ENCODE measurements around the gene TTLL5.
"Not testable (repeated sequence)": the region's sequence is repeated elsewhere in the genome, so short reads cannot be mapped to it uniquely, and the experiment has no call there.

The TTLL5 gene

GRCh38 chr14:75845136-75845804 lies 184.2 kb downstream of the TTLL5 start:
- no peak overlapping the region for H3K27ac ChIP-seq (ENCODE audit: low read depth, low read length)

GRCh38 chr14:75846694-75847093 lies 185.6 kb downstream of the TTLL5 start:
- H3K4me3 ChIP-seq (ENCODE audit: insufficient read depth, low read length, poor library complexity, severe bottlenecking); H2AFZ ChIP-seq (ENCODE audit: low read depth, low read length, severe bottlenecking); H3K4me2 ChIP-seq (ENCODE audit: low read depth, low read length, poor library complexity, severe bottlenecking); H3F3A ChIP-seq (ENCODE audit: insufficient read depth); H3K9me3 ChIP-seq (ENCODE audit: insufficient read depth, low read length); H3K9me2 ChIP-seq (replicated peaks; ENCODE audit: insufficient read depth, low read length); H4K20me1 ChIP-seq (ENCODE audit: low read depth, low read length); H3K9ac ChIP-seq (ENCODE audit: low read length); H3K79me2 ChIP-seq (ENCODE audit: insufficient read depth, low read length); H3K27me3 ChIP-seq (ENCODE audit: low read length); H3K36me3 ChIP-seq (ENCODE audit: low read length); H3K27ac ChIP-seq (ENCODE audit: low read depth, low read length): not testable (repeated sequence)

More at GRCh38 chr14:75845136-75845804, 184.2 kb downstream of the TTLL5 start:
- H2AFZ ChIP-seq (ENCODE audit: low read depth, low read length, severe bottlenecking), result no peak overlapping the region
- no peaks in the 10 kb centered on the region for H3F3A ChIP-seq (ENCODE audit: insufficient read depth)
- H3K4me2 ChIP-seq (ENCODE audit: low read depth, low read length, poor library complexity, severe bottlenecking), result no peak overlapping the region
- TF ChIP-seq EZH2phosphoT487 (conservative IDR thresholded peaks at IDR 0.05; ENCODE audit: low read length), result no peak
- TF ChIP-seq CTCF (IDR thresholded peaks at IDR 0.05; ENCODE audit: insufficient read depth, low read length, poor library complexity, severe bottlenecking), result no peak
- H3K79me2 ChIP-seq (ENCODE audit: insufficient read depth, low read length), result no peaks in the 10 kb centered on the region
- no peaks in the 10 kb centered on the region for H3K9me2 ChIP-seq (replicated peaks; ENCODE audit: insufficient read depth, low read length)
- no peak overlapping the region for H3K4me3 ChIP-seq (ENCODE audit: insufficient read depth, low read length, poor library complexity, severe bottlenecking)
- H4K20me1 ChIP-seq (ENCODE audit: low read depth, low read length), result no peaks in the 10 kb centered on the region
- H3K9ac ChIP-seq (ENCODE audit: low read length), result no peak overlapping the region
- H3K36me3 ChIP-seq (ENCODE audit: low read length), result no peaks in the 10 kb centered on the region
- no peaks in the 10 kb centered on the region for H3K27me3 ChIP-seq (ENCODE audit: low read length)
- H3K9me3 ChIP-seq (ENCODE audit: insufficient read depth, low read length), result no peaks in the 10 kb centered on the region

- Histone ChIP-seq H3K27ac (ENCODE audit: low read depth, low read length) (no peak overlapping the region), H3K27me3 (ENCODE audit: low read length) (no peaks in the 10 kb centered on the region), H3K4me3 (ENCODE audit: insufficient read depth, low read length, poor library complexity, severe bottlenecking) (no peak overlapping the region), H3K4me2 (ENCODE audit: low read depth, low read length, poor library complexity, severe bottlenecking) (no peak overlapping the region), H2AFZ (ENCODE audit: low read depth, low read length, severe bottlenecking) (no peak overlapping the region), H3F3A (ENCODE audit: insufficient read depth) (no peaks in the 10 kb centered on the region), H3K36me3 (ENCODE audit: low read length) (no peaks in the 10 kb centered on the region), H3K9me2 (replicated peaks; ENCODE audit: insufficient read depth, low read length) (no peaks in the 10 kb centered on the region), H4K20me1 (ENCODE audit: low read depth, low read length) (no peaks in the 10 kb centered on the region), H3K9me3 (ENCODE audit: insufficient read depth, low read length) (no peaks in the 10 kb centered on the region), H3K79me2 (ENCODE audit: insufficient read depth, low read length) (no peaks in the 10 kb centered on the region), H3K9ac (ENCODE audit: low read length) (no peak overlapping the region)
- TF ChIP-seq CTCF (IDR thresholded peaks at IDR 0.05; ENCODE audit: insufficient read depth, low read length, poor library complexity, severe bottlenecking) (no peak), EZH2phosphoT487 (conservative IDR thresholded peaks at IDR 0.05; ENCODE audit: low read length) (no peak)
Observed at GRCh38 chr14:75847584-75847983, 186.5 kb downstream of the TTLL5 start.

GRCh38 chr14:75848167-75848913 lies 187.3 kb downstream of the TTLL5 start:
- H3K27ac ChIP-seq (ENCODE audit: low read depth, low read length), result no peak overlapping the region
- no peaks in the 10 kb centered on the region for H3K9me3 ChIP-seq (ENCODE audit: insufficient read depth, low read length)
- H2AFZ ChIP-seq (ENCODE audit: low read depth, low read length, severe bottlenecking), result no peak overlapping the region
- H3F3A ChIP-seq (ENCODE audit: insufficient read depth), result no peaks in the 10 kb centered on the region
- H3K27me3 ChIP-seq (ENCODE audit: low read length), result no peaks in the 10 kb centered on the region
- no peaks in the 10 kb centered on the region for H3K9me2 ChIP-seq (replicated peaks; ENCODE audit: insufficient read depth, low read length)
- no peaks in the 10 kb centered on the region for H3K36me3 ChIP-seq (ENCODE audit: low read length)
- no peak overlapping the region for H3K9ac ChIP-seq (ENCODE audit: low read length)
- TF ChIP-seq EZH2phosphoT487 (conservative IDR thresholded peaks at IDR 0.05; ENCODE audit: low read length) (no peak), CTCF (IDR thresholded peaks at IDR 0.05; ENCODE audit: insufficient read depth, low read length, poor library complexity, severe bottlenecking) (no peak)
- no peaks in the 10 kb centered on the region for H4K20me1 ChIP-seq (ENCODE audit: low read depth, low read length)
- no peaks in the 10 kb centered on the region for H3K79me2 ChIP-seq (ENCODE audit: insufficient read depth, low read length)
- no peak overlapping the region for H3K4me3 ChIP-seq (ENCODE audit: insufficient read depth, low read length, poor library complexity, severe bottlenecking)
- no peak overlapping the region for H3K4me2 ChIP-seq (ENCODE audit: low read depth, low read length, poor library complexity, severe bottlenecking)

All from SU-DHL-6 (cell line).